NCI-H2081 (cell line): ENCODE measurements around the gene LRP11.

Experiments
- DNase-seq, 2 experiments: peaks; one replicate each; lab custom pipeline; 2025; lab: John Stamatoyannopoulos, UW

The LRP11 gene

GRCh38 chr6:149782337-149782736 lies 81.8 kb downstream of the LRP11 start:
- no peak for DNase-seq

DNA sequence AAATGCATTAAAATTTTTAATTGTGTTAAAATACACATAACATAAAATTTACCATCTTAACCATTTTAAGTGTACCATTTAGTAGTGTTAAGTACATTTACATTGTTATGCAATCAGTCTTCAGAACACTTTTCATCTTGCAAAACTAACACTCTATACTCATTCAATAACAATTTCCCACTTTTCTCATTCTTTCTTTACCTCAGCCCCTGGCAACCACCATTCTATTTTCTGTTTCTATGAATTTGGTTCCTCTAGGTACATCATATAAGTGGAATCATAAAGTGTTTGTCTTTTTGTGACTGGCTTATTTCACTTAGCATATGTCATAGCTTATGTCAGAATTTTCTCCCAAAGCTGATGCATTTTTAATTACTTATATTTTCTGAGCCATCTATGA lies 82.4 kb downstream of the LRP11 start:
- DNase-seq = no peak

DNA sequence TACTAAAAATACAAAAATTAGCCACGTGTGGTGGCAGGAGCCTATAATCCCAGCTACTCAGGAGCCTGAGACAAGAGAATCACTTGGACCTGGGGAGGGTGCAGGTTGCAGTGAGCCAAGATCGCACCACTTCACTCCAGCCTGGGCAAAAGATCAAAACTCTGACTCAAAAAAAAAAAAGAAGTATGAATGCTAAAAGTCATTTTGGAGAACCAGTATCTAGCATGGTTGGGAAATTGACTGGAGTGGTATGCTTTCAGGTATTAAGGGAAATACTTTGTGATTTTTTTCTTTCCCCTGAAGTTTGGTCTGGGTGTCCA lies 84.6 kb downstream of the LRP11 start:
- no peak for DNase-seq

- no peak for DNase-seq
Measured at GRCh38 chr6:149777624-149778023, 86.5 kb downstream of the LRP11 start.

- no peak for DNase-seq
Measured at GRCh38 chr6:149771925-149772324, 92.2 kb downstream of the LRP11 start.

- DNase-seq = no peak
Measured at GRCh38 chr6:149771185-149771584, 93.0 kb downstream of the LRP11 start.

DNA sequence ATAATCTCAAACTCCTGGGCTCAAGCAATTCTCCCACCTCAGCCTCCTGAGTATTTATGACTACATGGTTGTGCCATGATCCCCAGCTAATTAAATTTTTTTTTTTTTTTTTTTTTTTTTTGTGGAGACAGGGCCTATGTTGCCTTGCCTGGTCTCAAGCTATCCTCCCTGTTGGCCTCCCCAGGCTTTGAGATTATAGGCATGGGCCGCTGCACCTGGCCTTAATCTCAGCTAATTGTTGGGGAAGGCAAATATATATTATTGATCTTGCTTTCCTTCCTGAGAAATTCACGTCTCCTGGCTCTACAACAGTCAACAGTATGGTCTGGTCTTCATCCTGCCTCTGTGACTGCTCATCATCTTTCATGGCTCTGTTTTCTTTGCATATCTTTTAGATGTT lies 94.5 kb downstream of the LRP11 start:
- DNase-seq = no peak
